NCI-H345 treated with DMSO at 0.1 percent for 48 hours (cell line): ENCODE results near the gene SHANK3.
"Not testable (repeated sequence)": the region's sequence is repeated elsewhere in the genome, so short reads cannot be mapped to it uniquely, and the experiment has no call there.

ENCODE experiments used
- DNase-seq: peaks from one replicate; lab custom pipeline; 2025; ENCODE audit not compliant: unreplicated experiment; lab: John Stamatoyannopoulos, UW

SHANK3 gene

DNA sequence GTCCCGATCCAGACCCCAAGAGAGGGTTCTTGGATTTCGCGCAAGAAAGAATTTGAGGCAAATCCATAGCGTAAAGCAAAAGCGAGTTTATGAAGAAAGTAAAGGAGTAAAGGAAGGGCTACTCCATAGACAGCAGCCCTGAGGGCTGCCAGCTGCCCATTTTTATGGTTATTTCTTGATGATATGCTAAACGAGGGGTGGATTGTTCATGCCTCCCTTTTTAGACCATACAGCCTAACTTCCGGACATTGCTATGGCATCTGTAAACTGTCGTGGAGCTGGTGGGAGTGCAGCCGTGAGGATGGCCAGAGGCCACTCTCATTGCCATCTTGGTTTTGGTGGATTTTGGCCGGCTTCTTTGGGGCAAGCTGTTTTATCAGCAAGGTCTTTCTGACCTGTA is 19.4 kb upstream of the SHANK3 start:
- no peak for DNase-seq

DNA sequence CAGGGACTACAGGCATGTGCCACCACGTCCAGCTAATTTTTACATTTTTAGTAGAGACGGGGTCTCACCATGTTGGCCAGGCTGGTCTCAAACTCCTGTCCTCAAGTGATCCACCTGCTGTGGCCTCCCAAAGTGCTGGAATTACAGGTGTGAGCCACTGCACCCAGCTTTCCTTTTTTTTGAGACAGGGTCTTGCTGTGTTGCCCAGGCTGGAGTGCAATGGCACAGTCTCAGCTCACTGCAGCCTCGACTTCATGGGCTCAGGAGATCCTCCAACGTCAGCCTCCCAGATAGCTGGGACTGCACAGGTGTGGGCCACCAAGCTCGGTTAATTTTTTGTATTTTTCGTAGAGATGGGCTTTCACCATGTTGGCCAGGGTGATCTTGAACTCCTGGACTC is 18.0 kb upstream of the SHANK3 start:
- not testable (repeated sequence) for DNase-seq

DNA sequence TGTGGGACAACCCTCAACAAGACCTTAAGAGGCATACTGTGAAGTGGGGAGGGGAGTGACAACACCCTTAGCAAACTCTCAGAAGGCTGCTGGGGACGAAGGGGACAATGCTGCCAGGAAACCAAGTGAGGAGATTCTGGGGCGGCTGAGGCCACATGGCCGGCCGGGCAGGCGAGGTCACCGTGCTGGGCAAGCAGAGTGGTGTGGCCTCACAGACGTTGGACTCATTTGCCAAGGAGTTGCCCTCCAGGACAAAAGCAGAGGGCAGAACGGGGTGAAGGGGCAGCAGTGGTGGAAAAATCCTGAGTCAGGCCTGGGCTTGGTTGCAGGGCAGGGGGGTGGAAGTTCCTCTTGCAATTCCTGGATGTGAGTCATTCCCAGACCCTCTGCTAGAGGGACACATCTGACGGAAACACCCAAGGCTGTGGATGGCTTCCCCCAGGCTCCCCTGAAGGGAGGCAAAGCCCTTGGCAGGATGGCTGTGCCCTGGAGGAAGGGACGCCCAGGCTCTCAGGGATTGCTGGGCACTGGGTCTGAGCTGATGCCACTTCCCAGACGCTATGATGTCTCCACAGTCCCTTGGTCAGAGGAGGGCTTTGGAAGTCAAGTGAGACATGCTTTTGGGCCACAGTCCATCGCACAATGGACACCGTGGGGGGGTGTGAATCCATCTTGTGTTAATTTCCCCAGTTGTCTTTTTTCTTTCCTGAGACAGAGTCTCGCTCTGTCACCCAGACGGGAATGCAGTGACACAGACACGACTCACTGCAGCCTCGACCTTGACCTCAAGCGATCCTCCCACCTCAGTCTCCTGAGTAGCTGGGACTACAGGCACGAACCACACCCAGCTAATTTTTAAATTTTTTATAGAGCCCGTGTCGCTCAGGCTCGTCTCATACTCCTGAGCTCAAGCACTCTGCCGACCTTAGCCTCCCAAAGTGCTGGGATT is 16.2 kb upstream of the SHANK3 start:
- DNase-seq, result no peak

DNA sequence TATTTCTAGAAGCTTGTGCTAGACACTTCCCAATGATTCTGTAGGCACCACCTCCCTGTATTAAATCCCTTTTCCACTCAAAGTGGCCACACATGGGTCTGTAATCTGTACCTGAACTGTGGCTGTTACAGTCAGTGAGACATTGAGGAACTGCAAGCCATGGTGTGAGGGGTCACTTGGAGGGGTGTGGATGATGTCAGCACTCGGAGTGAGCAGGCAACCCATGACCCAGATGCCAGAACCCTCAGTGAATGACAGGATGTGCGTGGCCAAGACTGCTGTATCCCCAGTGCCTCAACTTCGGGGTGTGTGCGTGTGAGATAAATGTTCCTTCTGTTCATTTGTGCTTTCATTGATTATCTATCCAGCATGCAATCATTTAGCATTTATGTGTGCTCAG is 14.7 kb upstream of the SHANK3 start:
- DNase-seq, result no peak

DNA sequence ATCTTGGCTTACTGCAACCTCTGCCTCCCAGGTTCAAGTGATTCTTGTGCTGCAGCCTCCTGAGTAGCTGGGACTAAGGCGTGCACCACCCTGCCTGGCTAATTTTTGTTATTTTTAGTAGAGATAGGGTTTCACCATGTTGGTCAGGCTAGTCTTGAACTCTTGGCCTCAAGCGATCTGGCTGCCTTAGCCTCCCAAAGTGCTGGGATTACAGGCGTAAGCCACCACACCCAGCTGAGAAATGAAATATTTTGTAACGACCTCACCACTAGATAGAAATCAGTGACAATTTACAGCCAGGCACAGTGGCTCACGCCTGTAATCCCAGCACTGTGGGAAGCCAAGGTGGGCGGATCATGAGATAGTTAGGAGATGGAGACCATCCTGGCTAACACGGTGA is 12.9 kb upstream of the SHANK3 start:
- DNase-seq, result not testable (repeated sequence)

DNA sequence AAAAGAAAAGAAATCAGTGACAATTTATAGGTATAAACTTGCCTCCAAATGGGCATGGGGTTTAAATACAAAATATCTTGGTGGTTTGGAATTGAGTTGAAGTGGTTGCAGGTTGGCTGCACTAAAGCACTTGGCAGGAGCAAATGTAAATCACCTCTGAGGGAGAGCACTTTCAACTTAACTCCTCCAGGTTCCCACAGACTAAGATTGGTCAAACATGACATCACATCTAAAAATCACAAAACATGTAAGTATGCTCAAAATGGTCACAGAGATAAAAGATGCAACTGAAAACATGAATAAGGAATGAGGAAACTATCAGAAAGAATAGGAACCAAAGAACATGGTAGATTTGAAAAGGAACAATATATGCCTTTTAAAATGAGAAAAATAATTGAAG is 12.3 kb upstream of the SHANK3 start:
- DNase-seq, result no peak

DNA sequence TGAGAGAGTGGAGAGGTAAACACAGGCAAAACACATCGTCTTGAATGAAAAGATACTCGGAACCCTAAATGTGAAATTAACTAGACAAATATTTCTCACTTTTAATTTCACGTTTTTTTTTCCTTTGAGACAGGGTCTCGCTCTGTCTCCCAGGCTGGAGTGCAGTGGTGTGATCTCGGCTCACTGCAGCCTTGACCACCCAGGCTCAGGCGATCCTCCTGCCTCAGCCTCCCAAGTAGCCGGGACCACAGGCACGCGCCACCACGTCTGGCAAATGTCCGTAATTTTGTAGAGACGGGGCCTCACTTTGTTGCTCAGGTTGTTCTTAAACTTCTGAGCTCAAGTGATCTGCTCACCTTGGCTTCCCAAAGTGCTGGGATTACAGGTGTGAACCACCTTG is 7.4 kb upstream of the SHANK3 start:
- no peak for DNase-seq

DNA sequence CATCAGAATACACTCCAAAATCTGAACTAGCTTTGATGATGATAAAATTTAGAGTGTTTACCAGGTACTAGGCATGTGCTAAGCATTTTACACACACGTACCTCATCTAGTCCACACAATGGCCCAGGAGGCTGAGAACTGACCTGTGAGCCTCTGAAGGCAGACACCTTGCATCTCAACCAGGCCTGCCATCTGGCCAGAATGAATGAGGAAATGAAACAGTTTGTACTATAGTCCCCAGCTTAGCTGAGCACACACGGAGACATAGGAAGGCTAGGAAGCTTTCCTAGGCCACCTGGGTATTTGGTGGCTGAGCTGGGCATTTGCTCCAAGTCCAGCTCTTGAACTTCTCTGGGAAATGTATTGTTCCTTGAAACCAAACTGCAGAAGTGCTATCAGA is 6.9 kb upstream of the SHANK3 start:
- no peak for DNase-seq

DNA sequence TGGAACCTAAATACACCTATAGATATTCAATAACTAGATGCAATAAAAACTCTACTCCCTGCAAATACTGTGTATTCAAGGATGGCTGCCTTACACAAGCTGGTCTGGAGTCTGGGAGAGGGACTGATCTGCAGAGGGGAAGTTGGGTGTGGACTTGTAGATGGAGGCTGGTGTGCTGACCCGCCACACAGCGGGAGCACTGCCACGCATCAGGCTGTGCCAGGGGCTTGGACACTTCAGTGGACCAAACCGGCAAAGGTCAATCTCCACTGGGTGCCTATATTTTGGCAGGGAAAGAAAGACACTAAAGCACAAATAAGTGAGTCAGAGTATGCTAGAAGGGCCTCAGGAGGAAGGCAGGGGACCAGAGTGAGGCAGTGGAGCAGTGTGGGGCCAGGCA is 2.1 kb upstream of the SHANK3 start:
- no peak for DNase-seq

DNA sequence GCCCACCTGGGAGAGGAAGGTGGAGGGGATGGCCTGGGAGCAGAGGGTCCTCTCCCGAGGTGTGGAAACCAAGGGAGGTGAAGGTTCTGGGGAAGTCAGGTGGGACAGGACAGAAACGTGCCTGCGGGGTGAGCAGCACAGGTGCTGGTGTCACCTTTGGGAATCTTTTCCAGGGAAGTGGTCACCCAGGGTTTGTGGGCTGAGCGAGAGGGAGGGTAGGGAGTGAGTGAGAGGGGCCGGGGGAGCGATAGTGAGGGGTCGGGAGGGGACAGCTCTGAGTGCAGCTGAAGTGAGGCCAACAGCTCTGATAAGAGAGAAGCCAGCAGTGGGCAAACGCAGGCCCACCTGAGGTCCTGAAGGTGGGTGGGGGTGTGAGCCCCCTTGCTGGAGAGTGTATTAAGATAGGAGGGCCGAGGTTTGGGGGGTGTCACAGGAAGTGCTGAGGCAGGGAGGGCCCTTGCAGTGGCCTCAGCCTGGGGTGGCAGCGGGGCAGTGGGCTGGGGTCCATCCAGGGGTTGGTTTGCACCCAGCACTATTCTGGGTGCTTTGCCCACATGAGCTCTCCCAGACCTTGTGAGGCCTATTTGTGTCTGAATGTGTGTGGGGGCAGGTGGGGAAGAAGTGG is 1.6 kb upstream of the SHANK3 start:
- DNase-seq, result no peak

DNA sequence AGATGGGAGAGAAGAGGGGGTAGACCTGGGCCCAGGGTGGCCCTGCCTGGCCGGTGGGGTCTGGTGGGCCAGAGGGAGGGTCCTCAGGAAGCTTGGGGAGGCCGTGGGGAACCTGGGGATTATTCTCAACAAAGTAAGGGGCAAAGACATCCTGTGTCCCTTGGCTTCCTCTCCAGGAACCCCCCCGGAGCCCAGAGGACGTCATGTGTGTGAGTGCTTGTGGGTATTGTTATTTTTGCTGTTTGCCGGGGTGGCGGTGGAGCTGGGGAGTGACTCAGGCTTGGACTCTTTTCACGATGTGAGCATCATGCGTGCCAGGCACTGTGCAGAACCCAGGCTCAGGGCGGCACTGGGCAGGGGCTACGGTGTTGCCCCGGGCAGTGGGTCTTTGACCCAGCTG is 982 bp upstream of the SHANK3 start:
- no peak for DNase-seq

DNA sequence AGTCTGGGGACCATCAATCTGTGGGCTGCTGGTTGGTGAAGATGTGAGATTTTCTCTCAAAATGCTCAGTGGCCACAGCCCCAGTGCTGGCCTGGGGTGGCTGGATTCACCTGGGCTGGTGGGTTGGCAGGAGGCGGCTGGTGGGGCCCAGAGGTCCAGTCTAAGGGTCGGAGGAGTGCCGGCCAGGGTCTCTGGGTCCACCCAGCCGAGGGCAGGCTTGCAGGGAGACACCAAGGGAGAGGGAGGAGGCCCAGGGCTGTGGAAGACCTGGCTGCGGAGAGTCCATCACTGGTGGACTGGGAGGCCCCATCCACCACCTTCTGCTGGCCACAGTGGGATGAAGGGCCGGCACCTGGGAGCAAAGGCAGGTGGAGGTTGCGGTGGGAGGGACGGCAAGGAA is 582 bp upstream of the SHANK3 start:
- no peak for DNase-seq

DNA sequence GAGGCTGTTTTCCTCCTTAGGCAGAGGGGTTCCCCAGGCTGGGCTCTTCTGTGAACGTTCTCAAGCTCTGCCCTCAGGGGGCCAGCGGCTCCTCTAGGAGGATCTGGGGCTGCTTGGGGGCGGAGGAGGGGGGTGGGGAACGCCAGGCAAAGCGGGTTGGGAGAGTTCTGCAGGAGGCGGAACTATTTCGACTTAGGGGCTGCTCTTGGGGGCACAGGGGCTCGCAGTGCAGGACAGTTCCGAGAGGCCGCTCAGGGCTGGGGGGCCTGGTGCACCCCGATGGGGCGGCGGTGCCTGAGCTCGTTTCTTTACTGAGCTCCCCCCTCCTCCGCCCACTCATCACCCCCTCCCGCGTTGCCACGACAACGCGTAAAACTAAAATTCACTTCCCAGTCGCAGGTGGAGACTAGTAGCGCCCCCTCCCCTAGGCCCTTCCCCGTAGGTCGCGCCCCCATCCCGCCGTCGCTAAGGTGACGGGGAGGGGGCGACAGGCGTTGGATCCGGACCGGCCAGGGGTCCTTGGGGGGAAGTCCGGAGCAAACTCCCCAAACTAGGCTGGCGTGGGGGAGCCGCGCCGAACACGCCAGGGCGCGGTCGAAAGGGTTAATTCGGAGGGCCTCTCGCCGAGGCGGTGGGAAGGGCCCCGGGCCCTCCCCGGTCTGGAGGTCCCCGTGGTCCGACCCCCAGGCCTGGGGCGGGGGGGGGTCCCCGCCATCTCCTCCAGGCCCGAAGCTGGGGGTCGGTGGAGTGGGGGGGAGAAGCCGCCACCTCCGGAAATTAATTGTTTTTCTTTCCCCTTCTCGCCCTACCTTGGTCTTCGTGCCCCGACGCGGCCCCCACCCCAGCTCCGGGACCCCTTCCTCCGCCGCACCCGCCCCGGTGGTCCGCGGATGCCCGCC is 857 bp downstream of the SHANK3 start:
- no peak for DNase-seq

DNA sequence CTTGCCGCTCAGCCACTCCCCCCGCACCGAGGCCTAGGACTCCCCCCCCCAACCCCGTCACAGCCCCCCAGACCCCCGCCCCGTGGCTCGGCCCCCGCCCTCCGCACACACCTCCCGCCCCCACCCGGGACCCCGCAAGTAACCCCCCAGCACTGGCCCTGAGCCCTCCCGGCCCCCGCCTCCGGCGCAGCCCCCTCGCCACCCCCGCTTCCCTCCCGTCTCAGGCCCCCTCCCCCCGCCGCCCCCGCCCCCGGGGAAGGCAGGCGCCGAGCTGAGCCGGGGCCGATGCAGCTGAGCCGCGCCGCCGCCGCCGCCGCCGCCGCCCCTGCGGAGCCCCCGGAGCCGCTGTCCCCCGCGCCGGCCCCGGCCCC is 1.5 kb downstream of the SHANK3 start:
- DNase-seq, result no peak

DNA sequence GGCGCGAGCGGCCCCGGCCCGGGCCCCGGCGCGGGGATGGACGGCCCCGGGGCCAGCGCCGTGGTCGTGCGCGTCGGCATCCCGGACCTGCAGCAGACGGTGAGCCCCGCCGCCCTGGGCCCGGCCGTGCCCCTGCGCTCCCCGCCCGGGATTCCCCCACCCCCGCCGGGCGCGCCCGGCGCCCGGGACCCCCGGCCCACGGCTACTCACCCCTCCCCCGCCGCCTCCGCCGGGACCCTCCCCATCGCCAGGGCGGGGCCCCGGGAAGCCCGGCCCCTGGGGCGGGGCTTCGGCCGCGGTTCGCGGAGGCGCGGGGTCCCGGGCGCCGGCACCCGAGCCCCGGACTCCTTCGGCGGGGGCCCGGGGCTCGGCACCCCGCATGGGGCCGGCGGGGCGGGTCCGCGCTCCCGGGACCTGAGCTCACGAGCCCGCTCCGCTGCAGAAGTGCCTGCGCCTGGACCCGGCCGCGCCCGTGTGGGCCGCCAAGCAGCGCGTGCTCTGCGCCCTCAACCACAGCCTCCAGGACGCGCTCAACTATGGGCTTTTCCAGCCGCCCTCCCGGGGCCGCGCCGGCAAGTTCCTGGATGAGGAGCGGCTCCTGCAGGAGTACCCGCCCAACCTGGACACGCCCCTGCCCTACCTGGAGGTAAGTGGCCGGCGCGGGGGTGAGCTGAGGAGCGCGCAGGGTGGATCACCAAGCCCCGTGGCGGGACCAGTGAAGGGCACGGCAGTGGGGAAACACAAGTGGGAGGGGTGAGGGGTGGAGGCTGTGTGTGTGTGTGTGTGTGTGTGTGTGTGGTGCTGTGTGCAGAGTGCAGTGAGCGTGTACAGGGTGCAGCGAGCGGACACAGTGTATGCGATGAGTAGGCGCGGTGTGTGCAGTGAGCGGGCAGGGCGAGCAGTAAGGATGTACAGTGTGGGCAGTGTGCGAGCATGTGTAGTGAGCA is 2.3 kb downstream of the SHANK3 start:
- no peak for DNase-seq

DNA sequence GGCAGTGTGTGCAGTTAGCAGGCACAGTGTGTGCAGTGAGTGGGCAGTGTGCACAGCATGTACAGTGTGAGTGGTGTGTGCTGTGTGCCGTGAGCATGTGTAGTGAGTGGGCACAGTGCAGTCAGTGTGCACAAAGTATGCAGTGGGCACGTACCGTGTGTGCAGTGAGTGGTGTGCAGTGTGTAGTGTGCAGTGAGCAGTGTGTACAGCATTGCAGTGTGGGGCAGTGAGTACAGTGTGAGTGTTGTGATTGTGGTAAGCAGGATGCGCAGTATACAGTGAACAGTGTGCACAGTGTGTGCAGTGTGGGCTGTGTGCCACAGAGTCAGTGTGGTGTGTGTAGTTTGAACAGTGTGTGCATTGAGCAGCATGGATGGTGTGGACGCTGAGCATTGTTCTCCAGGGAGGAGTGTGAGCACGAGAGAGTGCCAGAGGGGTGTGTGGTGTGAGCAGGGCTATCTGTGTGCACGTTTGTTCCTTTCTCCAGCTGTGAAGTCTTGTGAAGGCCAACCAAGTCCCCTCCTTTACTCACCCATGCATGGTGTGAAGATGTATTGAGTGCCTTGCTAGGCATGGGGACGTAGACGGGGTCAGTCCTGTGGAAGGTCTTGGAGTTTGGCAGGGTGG is 3.0 kb downstream of the SHANK3 start:
- no peak for DNase-seq

DNA sequence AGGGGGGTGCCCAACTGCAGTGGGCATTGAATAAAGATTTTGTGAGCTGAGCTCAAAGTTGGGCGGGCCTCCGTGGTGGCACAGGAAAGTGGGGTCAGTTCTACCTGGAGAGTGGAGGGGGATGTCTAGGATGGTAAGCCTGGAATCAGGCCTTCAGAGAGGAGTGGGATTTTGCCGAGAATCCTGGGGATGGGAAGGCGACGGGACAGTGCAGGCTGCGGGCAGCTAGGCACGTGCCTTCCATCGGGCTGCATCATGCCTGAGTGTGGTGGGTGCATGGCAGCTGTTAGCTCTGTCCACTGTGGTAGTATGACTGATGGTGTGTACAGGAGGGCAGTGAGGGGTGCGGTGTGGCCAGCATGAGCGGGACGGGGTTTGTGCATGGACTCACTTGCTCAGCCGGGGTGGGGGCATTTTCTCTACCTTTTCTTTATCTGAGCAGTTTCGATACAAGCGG is 3.6 kb downstream of the SHANK3 start:
- DNase-seq, result no peak

DNA sequence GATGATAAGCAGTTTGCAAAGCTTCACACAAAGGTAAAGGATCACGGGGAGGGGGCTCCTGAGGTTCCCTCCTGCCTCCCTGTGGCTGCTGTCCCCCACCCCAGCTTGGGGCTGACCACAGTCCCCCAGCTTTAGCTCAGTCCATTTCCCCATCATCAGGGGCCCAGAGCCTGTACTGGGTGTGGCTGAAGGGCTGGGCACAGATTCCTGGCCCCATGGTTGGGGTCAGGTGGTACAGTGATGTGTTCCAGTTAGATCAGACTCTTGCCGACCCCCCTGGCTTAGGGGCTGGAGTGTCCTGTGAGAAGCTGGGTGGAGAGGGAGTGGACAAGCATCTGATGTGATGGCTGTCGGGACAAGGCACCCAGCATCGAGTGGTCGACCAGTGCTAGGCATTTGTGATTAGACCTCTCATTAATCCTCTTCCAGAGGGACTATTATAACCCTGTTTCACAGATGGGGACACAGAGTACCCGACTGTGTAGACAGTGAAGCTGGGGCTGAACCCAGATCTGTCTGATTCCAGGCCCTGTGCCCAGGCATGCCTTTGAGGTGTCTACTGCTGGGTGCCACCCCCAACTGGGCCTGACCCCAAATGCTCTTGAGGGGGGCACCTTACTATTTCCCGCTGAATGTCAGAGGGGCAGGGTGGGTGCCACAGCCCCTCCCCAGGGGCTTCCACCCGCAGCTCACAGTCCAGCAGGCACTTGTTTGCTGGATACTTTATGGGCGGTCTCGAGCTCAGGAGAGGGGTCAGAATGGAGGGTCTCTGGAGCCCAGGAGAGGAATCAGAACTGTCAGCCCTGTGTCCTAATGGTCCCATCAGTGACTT is 4.3 kb downstream of the SHANK3 start:
- DNase-seq, result no peak
